Karpas-422 (cell line): ENCODE results near the gene FASLG. TPM values are rescaled to one million over a fixed set of nuclear protein-coding genes. Genes with fewer than 3 reads are reported as not detected.
"Not testable (repeated sequence)": the region's sequence is repeated elsewhere in the genome, so short reads cannot be mapped to it uniquely, and the experiment has no call there.

Experiments
- DNase-seq: peaks from one replicate; pipeline ENCODE4 v3.0.0-alpha.2; 2015
- H2AFZ ChIP-seq: fragments of 200-600 bp; sonication (generic); 2 replicates; pipeline ENCODE4 v1.6.1; 2014; ENCODE audit warnings: antibody characterized with exemption, low read length, mixed read lengths
- H3K27ac ChIP-seq: fragments of 200-600 bp; sonication (generic); 2 replicates; pipeline ENCODE4 v1.5.1; 2014; ENCODE audit warnings: mild to moderate bottlenecking, low read length, moderate library complexity
- H3K27me3 ChIP-seq: fragments of 200-600 bp; sonication (generic); 2 replicates; pipeline ENCODE4 v1.6.1; 2014; ENCODE audit warnings: low read length, mixed read lengths
- H3K36me3 ChIP-seq: fragments of 200-600 bp; sonication (generic); 2 replicates; pipeline ENCODE4 v1.6.1; 2014; ENCODE audit warnings: low read length, mixed read lengths; ENCODE audit not compliant: insufficient read depth
- H3K4me1 ChIP-seq: fragments of 200-600 bp; sonication (generic); 2 replicates; pipeline ENCODE4 v1.6.1; 2014; ENCODE audit warnings: mild to moderate bottlenecking, low read length, mixed read lengths
- H3K4me2 ChIP-seq: fragments of 200-600 bp; sonication (generic); 2 replicates; pipeline ENCODE4 v1.6.1; 2014; ENCODE audit warnings: low read length, low read depth, mild to moderate bottlenecking; ENCODE audit not compliant: poor library complexity, severe bottlenecking
- H3K4me3 ChIP-seq: fragments of 200-600 bp; sonication (generic); 2 replicates; pipeline ENCODE4 v1.5.1; 2014; ENCODE audit warnings: mild to moderate bottlenecking, antibody characterized with exemption, low read length, mixed read lengths
- H3K79me2 ChIP-seq: fragments of 200-600 bp; sonication (generic); 2 replicates; pipeline ENCODE4 v1.6.1; 2014; ENCODE audit warnings: mild to moderate bottlenecking, low read length, mixed read lengths
- H3K9ac ChIP-seq: fragments of 200-600 bp; sonication (generic); 2 replicates; pipeline ENCODE4 v1.6.0; 2014; ENCODE audit warnings: low read length
- H3K9me2 ChIP-seq: fragments of 200-600 bp; sonication (generic), shearing (Covaris generic); replicated peaks from 2 replicates; pipeline ENCODE4 v1.6.0; 2014; ENCODE audit warnings: mild to moderate bottlenecking, low read length, moderate library complexity; ENCODE audit not compliant: insufficient read depth
- H3K9me3 ChIP-seq: fragments of 300-700, 200-600 bp; sonication (generic); 2 replicates; pipeline ENCODE4 v1.6.1; 2014; ENCODE audit warnings: low read length, mixed read lengths
- H4K20me1 ChIP-seq: fragments of 200-600 bp; sonication (generic); 2 replicates; pipeline ENCODE4 v1.6.1; 2014; ENCODE audit warnings: mild to moderate bottlenecking, antibody characterized with exemption, low read length, low read depth; ENCODE audit not compliant: insufficient read depth
- total RNA-seq: library from RNA; depleted of rRNA; stranded (reverse); fragments of >200 nt; shearing (Covaris generic); gene quantifications from 2 replicates; pipeline ENCODE4 v1.2.3, GENCODE V29; 2014; ENCODE audit warnings: low replicate concordance; rRNA removed

The FASLG gene
- total RNA-seq: not detected in 2 replicates

GRCh38 chr1:172658871-172659453 lies at the start of gene FASLG:
TSS of gene FASLG (plus strand) at chr1:172659103. CDS start at chr1:172659202, 99 bp downstream.
- no peaks in the 10 kb centered on the region for H4K20me1 ChIP-seq
- H3K79me2 ChIP-seq: no peaks in the 10 kb centered on the region
- no peaks in the 10 kb centered on the region for H3K36me3 ChIP-seq
- H3K4me1 ChIP-seq: no peaks in the 10 kb centered on the region
- no peaks in the 10 kb centered on the region for H3K9me2 ChIP-seq
- H2AFZ ChIP-seq: no peak within 1 kb of the TSS
- H3K27me3 ChIP-seq: no peaks in the 10 kb centered on the region
- DNase-seq: no peak
- H3K4me2 ChIP-seq: no peak within 1 kb of the TSS
- H3K9me3 ChIP-seq: no peaks in the 10 kb centered on the region
- no peak within 1 kb of the TSS for H3K4me3 ChIP-seq
- H3K27ac ChIP-seq: no peak within 1 kb of the TSS
- no peak within 1 kb of the TSS for H3K9ac ChIP-seq

GRCh38 chr1:172609528-172609927 lies 49.4 kb upstream of the FASLG start:
- Histone ChIP-seq H3K4me3 (peak overlapping the region; percentile 11; the same call in 1 of the 2 replicates), H3K9me2 (no peaks in the 10 kb centered on the region), H3K79me2 (peaks cover 20% of the 10 kb centered on the region), H3K4me1 (peaks cover 30% of the 10 kb centered on the region), H3K9ac (no peak overlapping the region), H3K9me3 (no peaks in the 10 kb centered on the region), H2AFZ (no peak overlapping the region), H3K27me3 (no peaks in the 10 kb centered on the region), H3K36me3 (peaks cover 29% of the 10 kb centered on the region; the same call in 1 of the 2 replicates), H3K4me2 (peak overlapping the region; percentile 50), H4K20me1 (no peaks in the 10 kb centered on the region), H3K27ac (peak overlapping the region; percentile 1; the same call in 1 of the 2 replicates)
- DNase-seq: peak; percentile 44

- Histone ChIP-seq H3K9ac (no peak overlapping the region), H4K20me1 (no peaks in the 10 kb centered on the region), H3K9me2 (no peaks in the 10 kb centered on the region), H3K27me3 (no peaks in the 10 kb centered on the region), H3K79me2 (peaks cover 5% of the 10 kb centered on the region), H3K36me3 (peaks cover 22% of the 10 kb centered on the region; the same call in 1 of the 2 replicates), H3K27ac (no peak overlapping the region), H3K4me3 (no peak overlapping the region), H3K9me3 (peaks cover 8% of the 10 kb centered on the region; the same call in 1 of the 2 replicates), H3K4me1 (peaks cover 21% of the 10 kb centered on the region), H2AFZ (no peak overlapping the region), H3K4me2 (no peak overlapping the region)
- DNase-seq: peak; percentile 9
Observed at GRCh38 chr1:172612478-172612877, 46.4 kb upstream of the FASLG start.

- Histone ChIP-seq H2AFZ (no peak overlapping the region), H3K27me3 (no peaks in the 10 kb centered on the region), H3K9me2 (no peaks in the 10 kb centered on the region), H3K9me3 (peaks cover 8% of the 10 kb centered on the region; the same call in 1 of the 2 replicates), H3K27ac (no peak overlapping the region), H3K4me3 (no peak overlapping the region), H3K79me2 (peaks cover under 1% of the 10 kb centered on the region; the same call in 1 of the 2 replicates), H3K36me3 (peaks cover 22% of the 10 kb centered on the region; the same call in 1 of the 2 replicates), H3K9ac (no peak overlapping the region), H3K4me2 (no peak overlapping the region), H3K4me1 (peaks cover 13% of the 10 kb centered on the region), H4K20me1 (no peaks in the 10 kb centered on the region)
- DNase-seq: no peak
Observed at GRCh38 chr1:172613294-172613693, 45.6 kb upstream of the FASLG start.

GRCh38 chr1:172616195-172616594 lies 42.7 kb upstream of the FASLG start:
- no peaks in the 10 kb centered on the region for H3K4me1 ChIP-seq
- H4K20me1 ChIP-seq: no peaks in the 10 kb centered on the region
- H3K79me2 ChIP-seq: no peaks in the 10 kb centered on the region
- no peaks in the 10 kb centered on the region for H3K27me3 ChIP-seq
- peaks cover 6% of the 10 kb centered on the region; the same call in 1 of the 2 replicates for H3K36me3 ChIP-seq
- no peak for DNase-seq
- no peak overlapping the region for H3K27ac ChIP-seq
- no peak overlapping the region for H2AFZ ChIP-seq
- peaks cover 8% of the 10 kb centered on the region; the same call in 1 of the 2 replicates for H3K9me3 ChIP-seq
- no peak overlapping the region for H3K4me3 ChIP-seq
- no peaks in the 10 kb centered on the region for H3K9me2 ChIP-seq
- H3K4me2 ChIP-seq: no peak overlapping the region
- no peak overlapping the region for H3K9ac ChIP-seq

GRCh38 chr1:172616636-172617035 lies 42.3 kb upstream of the FASLG start:
- Histone ChIP-seq H3K9me3 (peaks cover 8% of the 10 kb centered on the region; the same call in 1 of the 2 replicates), H2AFZ (no peak overlapping the region), H3K9me2 (no peaks in the 10 kb centered on the region), H3K4me3 (no peak overlapping the region), H3K9ac (no peak overlapping the region), H3K27me3 (no peaks in the 10 kb centered on the region), H3K4me2 (no peak overlapping the region), H3K4me1 (no peaks in the 10 kb centered on the region), H4K20me1 (no peaks in the 10 kb centered on the region), H3K36me3 (peaks cover 2% of the 10 kb centered on the region; the same call in 1 of the 2 replicates), H3K79me2 (no peaks in the 10 kb centered on the region), H3K27ac (no peak overlapping the region)
- no peak for DNase-seq

- not testable (repeated sequence) for H3K4me3 ChIP-seq, H3K9me2 ChIP-seq, H3K27me3 ChIP-seq, H3K4me1 ChIP-seq, H3K4me2 ChIP-seq, H4K20me1 ChIP-seq, H3K9me3 ChIP-seq, H3K79me2 ChIP-seq, DNase-seq, H3K27ac ChIP-seq, H2AFZ ChIP-seq, H3K9ac ChIP-seq, H3K36me3 ChIP-seq
Observed at GRCh38 chr1:172620603-172621002, 38.3 kb upstream of the FASLG start.

- Histone ChIP-seq H3K4me3 (no peak overlapping the region), H3K36me3 (no peaks in the 10 kb centered on the region), H4K20me1 (no peaks in the 10 kb centered on the region), H3K27ac (no peak overlapping the region), H2AFZ (no peak overlapping the region), H3K79me2 (no peaks in the 10 kb centered on the region), H3K27me3 (no peaks in the 10 kb centered on the region), H3K9me3 (no peaks in the 10 kb centered on the region; the same call in 1 of the 2 replicates), H3K9me2 (no peaks in the 10 kb centered on the region), H3K4me2 (no peak overlapping the region), H3K9ac (no peak overlapping the region), H3K4me1 (no peaks in the 10 kb centered on the region)
- DNase-seq: no peak
Observed at GRCh38 chr1:172622541-172622940, 36.4 kb upstream of the FASLG start.
